GM23338 (cell line): ENCODE data around the gene HS6ST1. TPM values are rescaled to one million over a fixed set of nuclear protein-coding genes. Genes with fewer than 3 reads are reported as not detected.

Source experiments
- CREB1 ChIP-seq: fragments of 250-450 bp; sonication (Bioruptor Pico); IDR thresholded peaks from 2 replicates; pipeline ENCODE4 v1.5.0; 2020; ENCODE audit warnings: low read depth, mild to moderate bottlenecking, moderate library complexity
- EZH2 ChIP-seq: fragments of 200-600 bp; sonication (generic); IDR thresholded peaks from one replicate; pipeline ENCODE4 v1.8.0; 2017; ENCODE audit warnings: antibody characterized with exemption, mild to moderate bottlenecking, low read depth; ENCODE audit not compliant: unreplicated experiment
- EZH2phosphoT487 ChIP-seq: fragments of 200-600 bp; sonication (generic); IDR thresholded peaks from one replicate; pipeline ENCODE4 v1.8.1; 2018; ENCODE audit warnings: antibody characterized with exemption; ENCODE audit not compliant: unreplicated experiment
- JUNB ChIP-seq: IDR thresholded peaks from one replicate; pipeline ENCODE4 v1.6.1; 2016; ENCODE audit warnings: antibody characterized with exemption; ENCODE audit not compliant: unreplicated experiment
- NANOG ChIP-seq: IDR thresholded peaks from 2 replicates; pipeline ENCODE4 v1.6.1; 2016; ENCODE audit warnings: antibody characterized with exemption, borderline replicate concordance
- POLR2AphosphoS5 ChIP-seq: IDR thresholded peaks from 2 replicates; pipeline ENCODE4 v1.6.1; 2016; ENCODE audit warnings: antibody characterized with exemption, low read depth
- STAT1 ChIP-seq: IDR thresholded peaks from one replicate; pipeline ENCODE4 v1.6.1; 2016; ENCODE audit warnings: antibody characterized with exemption; ENCODE audit not compliant: unreplicated experiment
- ZNF331 ChIP-seq: fragments of 250-450 bp; sonication (Bioruptor Pico); IDR thresholded peaks from 2 replicates; pipeline ENCODE4 v1.5.0; 2020; ENCODE audit warnings: low read depth, mild to moderate bottlenecking, moderate library complexity
- polyA plus RNA-seq: library from polyadenylated mRNA; unstranded; fragments of >200 nt; fragmentation: Nextera tagmentation; extraction: Ambion mirVana; gene quantifications from 2 replicates; pipeline ENCODE4 v1.2.1, GENCODE V29; 2016
- total RNA-seq: library from RNA; depleted of rRNA; stranded (reverse); fragments of >200 nt; shearing (Covaris generic); gene quantifications from 2 replicates; pipeline ENCODE4 v1.2.3, GENCODE V29; 2014
- TF ChIP-seq, protein P1 (sequence below): fragments of 250-450 bp; sonication (Bioruptor Pico); IDR thresholded peaks from 2 replicates; pipeline ENCODE4 v1.5.0; 2020; ENCODE audit warnings: mild to moderate bottlenecking, moderate library complexity
- TF ChIP-seq, protein P2 (sequence below): IDR thresholded peaks from 2 replicates; pipeline ENCODE4 v1.6.1; 2016; ENCODE audit warnings: antibody characterized with exemption
- TF ChIP-seq, protein P3 (sequence below): IDR thresholded peaks from one replicate; pipeline ENCODE4 v1.6.1; 2018; ENCODE audit warnings: antibody characterized with exemption; ENCODE audit not compliant: unreplicated experiment

The HS6ST1 gene
- total and polyA plus RNA-seq, 2 experiments from 2014 or later: 21.1 to 106 TPM

DNA sequence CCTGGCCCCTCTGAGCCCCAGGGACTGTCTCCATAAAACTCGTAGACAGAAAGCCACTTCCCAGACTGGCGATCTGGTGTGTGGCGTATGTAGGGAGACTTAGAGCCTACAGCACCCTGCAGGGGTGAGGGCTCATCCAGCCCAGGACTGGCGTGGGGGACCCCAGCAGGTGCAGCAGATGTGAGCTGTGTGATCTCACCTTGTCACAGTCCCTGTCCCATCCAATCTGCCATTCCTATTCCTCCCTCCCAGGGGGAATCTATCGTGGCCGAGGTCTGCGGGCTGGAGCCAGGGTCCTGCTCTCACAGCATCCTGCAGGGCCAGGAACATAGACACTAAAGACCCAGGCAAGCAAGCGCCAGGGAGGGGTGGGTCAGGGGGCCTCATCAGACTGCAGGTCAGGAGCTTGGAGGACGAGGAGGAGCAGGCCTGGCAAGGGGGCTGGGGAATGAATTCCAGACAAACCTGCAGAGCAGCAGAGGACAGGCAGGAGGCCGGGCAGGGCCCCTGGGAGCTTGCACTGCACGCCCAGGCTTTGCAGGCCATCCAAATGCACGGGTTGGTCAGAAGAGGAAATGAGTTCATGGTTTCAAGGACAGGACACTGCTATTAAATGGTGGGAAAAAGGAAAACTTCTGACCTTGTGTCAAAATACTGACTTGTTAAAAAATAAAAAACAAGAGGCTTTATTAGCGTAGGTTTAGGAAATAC lies 32.5 kb downstream of the HS6ST1 start (continued):
- TF ChIP-seq, protein P1, sequence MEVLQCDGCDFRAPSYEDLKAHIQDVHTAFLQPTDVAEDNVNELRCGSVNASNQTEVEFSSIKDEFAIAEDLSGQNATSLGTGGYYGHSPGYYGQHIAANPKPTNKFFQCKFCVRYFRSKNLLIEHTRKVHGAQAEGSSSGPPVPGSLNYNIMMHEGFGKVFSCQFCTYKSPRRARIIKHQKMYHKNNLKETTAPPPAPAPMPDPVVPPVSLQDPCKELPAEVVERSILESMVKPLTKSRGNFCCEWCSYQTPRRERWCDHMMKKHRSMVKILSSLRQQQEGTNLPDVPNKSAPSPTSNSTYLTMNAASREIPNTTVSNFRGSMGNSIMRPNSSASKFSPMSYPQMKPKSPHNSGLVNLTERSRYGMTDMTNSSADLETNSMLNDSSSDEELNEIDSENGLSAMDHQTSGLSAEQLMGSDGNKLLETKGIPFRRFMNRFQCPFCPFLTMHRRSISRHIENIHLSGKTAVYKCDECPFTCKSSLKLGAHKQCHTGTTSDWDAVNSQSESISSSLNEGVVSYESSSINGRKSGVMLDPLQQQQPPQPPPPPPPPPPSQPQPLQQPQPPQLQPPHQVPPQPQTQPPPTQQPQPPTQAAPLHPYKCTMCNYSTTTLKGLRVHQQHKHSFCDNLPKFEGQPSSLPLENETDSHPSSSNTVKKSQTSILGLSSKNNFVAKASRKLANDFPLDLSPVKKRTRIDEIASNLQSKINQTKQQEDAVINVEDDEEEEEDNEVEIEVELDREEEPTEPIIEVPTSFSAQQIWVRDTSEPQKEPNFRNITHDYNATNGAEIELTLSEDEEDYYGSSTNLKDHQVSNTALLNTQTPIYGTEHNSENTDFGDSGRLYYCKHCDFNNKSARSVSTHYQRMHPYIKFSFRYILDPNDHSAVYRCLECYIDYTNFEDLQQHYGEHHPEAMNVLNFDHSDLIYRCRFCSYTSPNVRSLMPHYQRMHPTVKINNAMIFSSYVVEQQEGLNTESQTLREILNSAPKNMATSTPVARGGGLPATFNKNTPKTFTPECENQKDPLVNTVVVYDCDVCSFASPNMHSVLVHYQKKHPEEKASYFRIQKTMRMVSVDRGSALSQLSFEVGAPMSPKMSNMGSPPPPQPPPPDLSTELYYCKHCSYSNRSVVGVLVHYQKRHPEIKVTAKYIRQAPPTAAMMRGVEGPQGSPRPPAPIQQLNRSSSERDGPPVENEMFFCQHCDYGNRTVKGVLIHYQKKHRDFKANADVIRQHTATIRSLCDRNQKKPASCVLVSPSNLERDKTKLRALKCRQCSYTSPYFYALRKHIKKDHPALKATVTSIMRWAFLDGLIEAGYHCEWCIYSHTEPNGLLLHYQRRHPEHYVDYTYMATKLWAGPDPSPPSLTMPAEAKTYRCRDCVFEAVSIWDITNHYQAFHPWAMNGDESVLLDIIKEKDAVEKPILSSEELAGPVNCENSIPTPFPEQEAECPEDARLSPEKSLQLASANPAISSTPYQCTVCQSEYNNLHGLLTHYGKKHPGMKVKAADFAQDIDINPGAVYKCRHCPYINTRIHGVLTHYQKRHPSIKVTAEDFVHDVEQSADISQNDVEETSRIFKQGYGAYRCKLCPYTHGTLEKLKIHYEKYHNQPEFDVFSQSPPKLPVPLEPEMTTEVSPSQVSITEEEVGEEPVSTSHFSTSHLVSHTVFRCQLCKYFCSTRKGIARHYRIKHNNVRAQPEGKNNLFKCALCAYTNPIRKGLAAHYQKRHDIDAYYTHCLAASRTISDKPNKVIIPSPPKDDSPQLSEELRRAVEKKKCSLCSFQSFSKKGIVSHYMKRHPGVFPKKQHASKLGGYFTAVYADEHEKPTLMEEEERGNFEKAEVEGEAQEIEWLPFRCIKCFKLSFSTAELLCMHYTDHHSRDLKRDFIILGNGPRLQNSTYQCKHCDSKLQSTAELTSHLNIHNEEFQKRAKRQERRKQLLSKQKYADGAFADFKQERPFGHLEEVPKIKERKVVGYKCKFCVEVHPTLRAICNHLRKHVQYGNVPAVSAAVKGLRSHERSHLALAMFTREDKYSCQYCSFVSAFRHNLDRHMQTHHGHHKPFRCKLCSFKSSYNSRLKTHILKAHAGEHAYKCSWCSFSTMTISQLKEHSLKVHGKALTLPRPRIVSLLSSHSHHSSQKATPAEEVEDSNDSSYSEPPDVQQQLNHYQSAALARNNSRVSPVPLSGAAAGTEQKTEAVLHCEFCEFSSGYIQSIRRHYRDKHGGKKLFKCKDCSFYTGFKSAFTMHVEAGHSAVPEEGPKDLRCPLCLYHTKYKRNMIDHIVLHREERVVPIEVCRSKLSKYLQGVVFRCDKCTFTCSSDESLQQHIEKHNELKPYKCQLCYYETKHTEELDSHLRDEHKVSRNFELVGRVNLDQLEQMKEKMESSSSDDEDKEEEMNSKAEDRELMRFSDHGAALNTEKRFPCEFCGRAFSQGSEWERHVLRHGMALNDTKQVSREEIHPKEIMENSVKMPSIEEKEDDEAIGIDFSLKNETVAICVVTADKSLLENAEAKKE (CRISPR knock-in tag): no peak
- TF ChIP-seq POLR2AphosphoS5 (no peak), NANOG (no peak), STAT1 (no peak), CREB1 (no peak), ZNF331 (CRISPR knock-in tag) (no peak), EZH2phosphoT487 (no peak), JUNB (no peak), EZH2 (no peak)
- TF ChIP-seq, protein P2, sequence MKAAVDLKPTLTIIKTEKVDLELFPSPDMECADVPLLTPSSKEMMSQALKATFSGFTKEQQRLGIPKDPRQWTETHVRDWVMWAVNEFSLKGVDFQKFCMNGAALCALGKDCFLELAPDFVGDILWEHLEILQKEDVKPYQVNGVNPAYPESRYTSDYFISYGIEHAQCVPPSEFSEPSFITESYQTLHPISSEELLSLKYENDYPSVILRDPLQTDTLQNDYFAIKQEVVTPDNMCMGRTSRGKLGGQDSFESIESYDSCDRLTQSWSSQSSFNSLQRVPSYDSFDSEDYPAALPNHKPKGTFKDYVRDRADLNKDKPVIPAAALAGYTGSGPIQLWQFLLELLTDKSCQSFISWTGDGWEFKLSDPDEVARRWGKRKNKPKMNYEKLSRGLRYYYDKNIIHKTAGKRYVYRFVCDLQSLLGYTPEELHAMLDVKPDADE: no peak
- TF ChIP-seq, protein P3, sequence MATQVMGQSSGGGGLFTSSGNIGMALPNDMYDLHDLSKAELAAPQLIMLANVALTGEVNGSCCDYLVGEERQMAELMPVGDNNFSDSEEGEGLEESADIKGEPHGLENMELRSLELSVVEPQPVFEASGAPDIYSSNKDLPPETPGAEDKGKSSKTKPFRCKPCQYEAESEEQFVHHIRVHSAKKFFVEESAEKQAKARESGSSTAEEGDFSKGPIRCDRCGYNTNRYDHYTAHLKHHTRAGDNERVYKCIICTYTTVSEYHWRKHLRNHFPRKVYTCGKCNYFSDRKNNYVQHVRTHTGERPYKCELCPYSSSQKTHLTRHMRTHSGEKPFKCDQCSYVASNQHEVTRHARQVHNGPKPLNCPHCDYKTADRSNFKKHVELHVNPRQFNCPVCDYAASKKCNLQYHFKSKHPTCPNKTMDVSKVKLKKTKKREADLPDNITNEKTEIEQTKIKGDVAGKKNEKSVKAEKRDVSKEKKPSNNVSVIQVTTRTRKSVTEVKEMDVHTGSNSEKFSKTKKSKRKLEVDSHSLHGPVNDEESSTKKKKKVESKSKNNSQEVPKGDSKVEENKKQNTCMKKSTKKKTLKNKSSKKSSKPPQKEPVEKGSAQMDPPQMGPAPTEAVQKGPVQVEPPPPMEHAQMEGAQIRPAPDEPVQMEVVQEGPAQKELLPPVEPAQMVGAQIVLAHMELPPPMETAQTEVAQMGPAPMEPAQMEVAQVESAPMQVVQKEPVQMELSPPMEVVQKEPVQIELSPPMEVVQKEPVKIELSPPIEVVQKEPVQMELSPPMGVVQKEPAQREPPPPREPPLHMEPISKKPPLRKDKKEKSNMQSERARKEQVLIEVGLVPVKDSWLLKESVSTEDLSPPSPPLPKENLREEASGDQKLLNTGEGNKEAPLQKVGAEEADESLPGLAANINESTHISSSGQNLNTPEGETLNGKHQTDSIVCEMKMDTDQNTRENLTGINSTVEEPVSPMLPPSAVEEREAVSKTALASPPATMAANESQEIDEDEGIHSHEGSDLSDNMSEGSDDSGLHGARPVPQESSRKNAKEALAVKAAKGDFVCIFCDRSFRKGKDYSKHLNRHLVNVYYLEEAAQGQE: no peak
